Activated CD8-positive, alpha-beta T cell treated with anti-CD3 and anti-CD28 coated beads for 36 hours (primary cell): ENCODE measurements around the gene TAF1A. TPM values are rescaled to one million over a fixed set of nuclear protein-coding genes. Genes with fewer than 3 reads are reported as not detected.

ENCODE experiments used
- ATAC-seq: fragments of 200-7000 bp; cut with Tn5 transposase; one replicate; pipeline ENCODE4 v1.10.0; 2021; ENCODE audit warnings: mild to moderate bottlenecking, moderate library complexity
- CTCF ChIA-PET: fragments of 350-600 bp; sonication (Branson Sonifier 250); formaldehyde crosslinking; loops from one replicate; lab custom pipeline; 2021; ENCODE audit warnings: antibody characterized with exemption; lab: Charles Lee
- POLR2A ChIA-PET: fragments of 350-600 bp; sonication (Branson Sonifier 250); formaldehyde crosslinking; loops from one replicate; lab custom pipeline; 2021; ENCODE audit warnings: antibody characterized with exemption; lab: Charles Lee
- DNase-seq: peaks from one replicate; pipeline ENCODE4 v3.0.0-alpha.2; 2020
- H3K27ac Mint-ChIP-seq: one replicate; pipeline ENCODE4 v1.8.0; 2021; ENCODE audit warnings: mild to moderate bottlenecking, mixed read lengths
- H3K27me3 Mint-ChIP-seq: one replicate; pipeline ENCODE4 v1.8.0; 2021; ENCODE audit warnings: mixed read lengths
- H3K36me3 Mint-ChIP-seq: one replicate; pipeline ENCODE4 v1.8.0; 2021; ENCODE audit warnings: low read depth, mixed read lengths
- H3K4me1 Mint-ChIP-seq: one replicate; pipeline ENCODE4 v1.8.0; 2021; ENCODE audit warnings: low read depth, mixed read lengths
- H3K4me3 Mint-ChIP-seq: one replicate; pipeline ENCODE4 v1.8.0; 2021; ENCODE audit warnings: mild to moderate bottlenecking, moderate library complexity, mixed read lengths
- H3K9me3 Mint-ChIP-seq: one replicate; pipeline ENCODE4 v1.8.0; 2021; ENCODE audit warnings: mixed read lengths
- CTCF ChIP-seq: fragments of 200-600 bp; IDR thresholded peaks from one replicate; pipeline ENCODE4 v1.8.0; 2022; ENCODE audit warnings: antibody characterized with exemption, mild to moderate bottlenecking
- intact Hi-C: fragments of 100-400 bp; cut with micrococcal nuclease; formaldehyde crosslinking; loops from one replicate; pipeline ENCODE4 v1.10.0; 2022
- total RNA-seq, 2 experiments: library from RNA; stranded (reverse); gene quantifications; one replicate each; pipeline ENCODE4 v1.2.3, GENCODE V29; 2021

TAF1A gene
- total RNA-seq, 2 experiments from 2014 or later: 18.4 to 19.0 TPM

GRCh38 chr1:222546548-222547259 is 43.0 kb downstream of the TAF1A start:
- Mint-ChIP-seq H3K9me3 (no peaks in the 10 kb centered on the region), H3K4me1 (no peaks in the 10 kb centered on the region), H3K27ac (no peak overlapping the region), H3K36me3 (no peaks in the 10 kb centered on the region), H3K4me3 (no peak overlapping the region), H3K27me3 (peaks cover 18% of the 10 kb centered on the region)
- intact Hi-C loops: no loop called here
- TF ChIP-seq CTCF: no peak
- DNase-seq (no peak), ATAC-seq (no peak)
- CTCF ChIA-PET: interaction anchor here (1.4 kb wide), 1 partner anchor 88 kb away, joined by 4 read pairs; no protein-coding TSS in a partner anchor
- POLR2A ChIA-PET: interaction anchor here (0.5 to 0.6 kb wide), 3 partner anchors 63 to 727 kb away, joined by 3 read pairs; no protein-coding TSS in a partner anchor

- Mint-ChIP-seq H3K36me3 (no peaks in the 10 kb centered on the region), H3K27me3 (peaks cover 18% of the 10 kb centered on the region), H3K4me1 (no peaks in the 10 kb centered on the region), H3K4me3 (no peak overlapping the region), H3K27ac (no peak overlapping the region), H3K9me3 (no peaks in the 10 kb centered on the region)
- DNase-seq (no peak), ATAC-seq (no peak)
- TF ChIP-seq CTCF: no peak
- intact Hi-C loops: no loop called here
- CTCF ChIA-PET: no interaction called here
- POLR2A ChIA-PET: interaction anchor here (0.6 kb wide), 1 partner anchor 64 kb away, joined by 3 read pairs; no protein-coding TSS in a partner anchor
These were observed 43.6 kb downstream of the TAF1A start for GRCh38 chr1:222546091-222546490.

- no peak for TF ChIP-seq CTCF
- DNase-seq (no peak), ATAC-seq (no peak)
- Mint-ChIP-seq H3K27ac (no peak overlapping the region), H3K9me3 (no peaks in the 10 kb centered on the region), H3K4me1 (no peaks in the 10 kb centered on the region), H3K4me3 (no peak overlapping the region), H3K27me3 (peaks cover 18% of the 10 kb centered on the region), H3K36me3 (no peaks in the 10 kb centered on the region)
- intact Hi-C loops: no loop called here
- CTCF ChIA-PET: no interaction called here
- POLR2A ChIA-PET: no interaction called here
These were observed 45.9 kb downstream of the TAF1A start for GRCh38 chr1:222543817-222544216.

GRCh38 chr1:222540598-222540995 is 49.1 kb downstream of the TAF1A start:
- Mint-ChIP-seq H3K4me3 (no peak overlapping the region), H3K9me3 (no peaks in the 10 kb centered on the region), H3K27me3 (peaks cover 11% of the 10 kb centered on the region), H3K27ac (no peak overlapping the region), H3K36me3 (no peaks in the 10 kb centered on the region), H3K4me1 (no peaks in the 10 kb centered on the region)
- no peak for DNase-seq
- ATAC-seq: no peak
- ChIA-PET POLR2A (interaction anchor here (1.0 kb wide), 1 partner anchor 49 kb away, joined by 3 read pairs; the partner anchor contains the start of gene TAF1A), CTCF (interaction anchor here (0.9 kb wide), 1 partner anchor 53 kb away, joined by 3 read pairs; no protein-coding TSS in a partner anchor)
- intact Hi-C loops: no loop called here
- no peak for TF ChIP-seq CTCF

GRCh38 chr1:222539951-222540597 is 49.7 kb downstream of the TAF1A start:
- H3K27ac Mint-ChIP-seq: no peak overlapping the region
- DNase-seq: no peak
- no peak overlapping the region for H3K4me3 Mint-ChIP-seq
- ATAC-seq: no peak
- intact Hi-C loops: no loop called here
- ChIA-PET POLR2A (interaction anchor here (1.0 kb wide), 1 partner anchor 49 kb away, joined by 3 read pairs; the partner anchor contains the start of gene TAF1A), CTCF (interaction anchor here (0.9 kb wide), 1 partner anchor 54 kb away, joined by 3 read pairs; no protein-coding TSS in a partner anchor)
- H3K27me3 Mint-ChIP-seq: peaks cover 9% of the 10 kb centered on the region
- H3K9me3 Mint-ChIP-seq: no peaks in the 10 kb centered on the region
- H3K36me3 Mint-ChIP-seq: no peaks in the 10 kb centered on the region
- no peak for TF ChIP-seq CTCF
- no peaks in the 10 kb centered on the region for H3K4me1 Mint-ChIP-seq
